Effector memory CD8-positive, alpha-beta T cell (primary cell): ENCODE measurements around the gene RNF130.

Experiments used
- ATAC-seq: fragments of 150-1000 bp; cut with Tn5 transposase; replicated peaks from 2 replicates; pipeline ENCODE4 v1.10.0; 2021; ENCODE audit warnings: mild to moderate bottlenecking, moderate library complexity
- DNase-seq, 3 experiments: peaks; one replicate each; pipeline ENCODE4 v3.0.0; 2021
- H3K27ac Mint-ChIP-seq, 2 donors: one replicate each; pipeline ENCODE4 v1.8.0; 2022; ENCODE audit warnings: mild to moderate bottlenecking in 2 of 2, mixed read lengths in 2 of 2, moderate library complexity in 2 of 2
- H3K27me3 Mint-ChIP-seq, 2 donors: one replicate each; pipeline ENCODE4 v1.8.0; 2022; ENCODE audit warnings: mixed read lengths in 2 of 2
- H3K36me3 Mint-ChIP-seq: one replicate; pipeline ENCODE4 v1.8.0; 2022; ENCODE audit warnings: mild to moderate bottlenecking, moderate library complexity, mixed read lengths; ENCODE audit not compliant: insufficient read depth
- H3K4me1 Mint-ChIP-seq, 2 donors: one replicate each; pipeline ENCODE4 v1.8.0; 2022; ENCODE audit warnings: low read depth in 2 of 2, mixed read lengths in 2 of 2
- H3K4me3 Mint-ChIP-seq, 2 donors: one replicate each; pipeline ENCODE4 v1.8.0; 2022; ENCODE audit warnings: mild to moderate bottlenecking in 2 of 2, mixed read lengths in 2 of 2, moderate library complexity in 2 of 2
- H3K9me3 Mint-ChIP-seq, 2 donors: one replicate each; pipeline ENCODE4 v1.8.0; 2022; ENCODE audit warnings: mixed read lengths in 2 of 2
- total RNA-seq, 9 experiments: gene quantifications; one replicate each; lab custom pipeline; 2026; lab: John Stamatoyannopoulos, UW

The RNF130 gene, protein sequence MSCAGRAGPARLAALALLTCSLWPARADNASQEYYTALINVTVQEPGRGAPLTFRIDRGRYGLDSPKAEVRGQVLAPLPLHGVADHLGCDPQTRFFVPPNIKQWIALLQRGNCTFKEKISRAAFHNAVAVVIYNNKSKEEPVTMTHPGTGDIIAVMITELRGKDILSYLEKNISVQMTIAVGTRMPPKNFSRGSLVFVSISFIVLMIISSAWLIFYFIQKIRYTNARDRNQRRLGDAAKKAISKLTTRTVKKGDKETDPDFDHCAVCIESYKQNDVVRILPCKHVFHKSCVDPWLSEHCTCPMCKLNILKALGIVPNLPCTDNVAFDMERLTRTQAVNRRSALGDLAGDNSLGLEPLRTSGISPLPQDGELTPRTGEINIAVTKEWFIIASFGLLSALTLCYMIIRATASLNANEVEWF
- 9.4 to 44.9 (median 24.1) reads per million in 9 experiments for total RNA-seq

DNA sequence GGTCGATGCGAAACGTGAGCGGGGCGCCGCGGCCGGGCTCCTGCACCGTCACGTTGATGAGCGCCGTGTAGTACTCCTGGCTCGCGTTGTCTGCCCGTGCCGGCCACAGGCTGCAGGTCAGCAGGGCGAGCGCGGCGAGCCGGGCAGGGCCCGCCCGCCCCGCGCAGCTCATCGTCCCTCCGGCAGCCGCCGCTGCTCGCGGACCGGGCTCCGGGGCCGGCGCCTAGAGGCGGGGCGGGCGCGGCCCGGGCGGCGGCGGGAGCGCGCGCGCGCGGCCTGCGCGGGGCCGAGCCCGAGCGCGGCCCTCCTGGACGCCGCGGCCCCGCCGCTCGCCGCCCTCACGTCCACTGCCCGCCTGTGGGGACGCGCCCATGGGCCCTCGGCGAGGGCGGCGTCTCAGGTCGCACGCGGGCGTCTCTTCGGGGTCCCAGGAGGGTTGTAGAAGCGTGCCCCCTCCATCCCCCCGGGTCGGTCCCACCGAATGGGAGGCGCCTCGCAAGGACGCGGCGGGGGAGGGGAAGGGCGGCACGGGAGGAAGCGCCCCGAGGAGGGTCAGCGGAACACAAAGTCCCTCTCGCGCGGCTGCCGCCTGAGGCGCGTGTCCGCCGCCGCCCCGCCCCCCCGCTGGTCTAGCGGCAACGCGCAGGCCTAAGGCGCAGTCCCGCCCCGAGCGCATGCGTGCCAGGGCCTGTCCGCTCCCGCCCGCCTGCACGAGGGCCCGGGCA is at the start of gene RNF130:
Gene RNF130, minus strand, starts transcription at position 229 of the 725 bp plus-strand sequence. Its CDS starts 57 bp downstream, at position 172.
- H3K4me3 Mint-ChIP-seq: peak within 1 kb of the TSS; percentile 83 to 86
- peaks cover 16% of the 10 kb centered on the region for H3K36me3 Mint-ChIP-seq
- DNase-seq: peak; percentile 75 to 82 (median 79)
- peak within 1 kb of the TSS; percentile 83 to 87 for H3K27ac Mint-ChIP-seq
- no peaks in the 10 kb centered on the region for H3K9me3 Mint-ChIP-seq
- H3K4me1 Mint-ChIP-seq: peaks cover 23 to 26% of the 10 kb centered on the region in 2 donors
- ATAC-seq: peak; percentile 77
- peaks cover 0 to 4% of the 10 kb centered on the region in 2 donors for H3K27me3 Mint-ChIP-seq

DNA sequence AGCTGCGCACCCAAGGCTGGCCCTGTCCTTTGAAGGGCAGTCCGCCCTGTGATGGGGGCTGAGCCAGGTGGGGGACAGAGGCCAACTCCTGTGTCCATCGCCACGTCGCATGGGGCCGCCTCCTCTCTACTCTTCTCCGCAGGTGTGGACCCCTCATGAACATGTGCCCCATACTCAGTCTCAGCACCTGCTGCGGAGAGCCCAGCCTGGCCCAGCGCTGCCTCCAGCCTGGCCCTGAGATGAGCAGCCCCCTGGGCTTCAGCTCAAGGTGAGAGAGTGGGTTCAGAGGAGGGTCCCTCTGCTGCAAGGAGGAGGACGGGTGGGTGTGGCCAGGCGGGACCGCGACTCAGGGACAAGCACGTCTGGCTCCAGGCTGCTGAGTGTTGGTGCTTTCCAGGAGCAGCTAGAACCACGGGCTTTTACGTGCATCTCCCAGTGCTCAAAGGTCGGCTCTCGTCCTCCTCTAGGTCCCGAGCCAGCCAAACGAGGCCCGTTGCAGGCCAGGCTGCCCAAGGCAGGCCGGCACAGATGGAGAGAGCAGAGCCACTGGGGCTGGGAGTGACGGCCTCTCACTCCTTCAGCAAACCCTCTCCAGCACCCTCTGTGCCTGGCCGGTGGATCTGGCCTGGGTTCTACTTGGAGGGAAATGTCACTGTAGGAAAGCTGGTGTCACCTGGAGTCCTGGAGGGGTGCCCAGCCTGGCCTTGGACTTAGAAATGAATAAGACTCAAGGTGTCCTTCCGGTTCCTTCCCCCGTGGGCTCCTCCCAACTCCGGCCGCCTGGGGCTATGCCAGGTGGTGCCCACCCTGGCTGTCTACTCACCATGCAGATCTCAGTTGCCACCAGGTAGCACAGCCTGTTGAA is 48.9 kb upstream of the RNF130 start:
- H3K4me1 Mint-ChIP-seq: no peaks in the 10 kb centered on the region

GRCh38 chr5:180119903-180120236 is 48.3 kb upstream of the RNF130 start:
- DNase-seq: no peak
- Mint-ChIP-seq H3K27me3 (peaks cover 6 to 52% of the 10 kb centered on the region in 2 donors), H3K4me3 (no peak overlapping the region), H3K36me3 (peaks cover 3% of the 10 kb centered on the region), H3K9me3 (no peaks in the 10 kb centered on the region), H3K4me1 (no peaks in the 10 kb centered on the region), H3K27ac (no peak overlapping the region)
- ATAC-seq: no peak

More for the DNA sequence above, 48.9 kb upstream of the RNF130 start:
- peaks cover 9 to 58% of the 10 kb centered on the region in 2 donors for H3K27me3 Mint-ChIP-seq
- peaks cover 3% of the 10 kb centered on the region for H3K36me3 Mint-ChIP-seq
- DNase-seq (no peak), ATAC-seq (no peak)
- no peak overlapping the region for H3K4me3 Mint-ChIP-seq
- no peak overlapping the region for H3K27ac Mint-ChIP-seq
- H3K9me3 Mint-ChIP-seq: no peaks in the 10 kb centered on the region

- ATAC-seq: no peak
Measured at GRCh38 chr5:180119031-180119902, 47.7 kb upstream of the RNF130 start.

GRCh38 chr5:180118391-180118791 is 46.8 kb upstream of the RNF130 start:
- H3K4me1 Mint-ChIP-seq: no peaks in the 10 kb centered on the region
- H3K36me3 Mint-ChIP-seq: peaks cover 3% of the 10 kb centered on the region
- H3K27me3 Mint-ChIP-seq: peaks cover 6 to 43% of the 10 kb centered on the region in 2 donors
- H3K4me3 Mint-ChIP-seq: no peak overlapping the region
- H3K27ac Mint-ChIP-seq: no peak overlapping the region
- DNase-seq (no peak), ATAC-seq (no peak)
- no peaks in the 10 kb centered on the region for H3K9me3 Mint-ChIP-seq

More at GRCh38 chr5:180119031-180119902, 47.7 kb upstream of the RNF130 start:
- Mint-ChIP-seq H3K4me3 (no peak overlapping the region), H3K27me3 (peaks cover 6 to 46% of the 10 kb centered on the region in 2 donors), H3K36me3 (peaks cover 3% of the 10 kb centered on the region), H3K9me3 (no peaks in the 10 kb centered on the region), H3K27ac (no peak overlapping the region), H3K4me1 (no peaks in the 10 kb centered on the region)
- DNase-seq: no peak

- Mint-ChIP-seq H3K27ac (no peak overlapping the region), H3K4me3 (no peak overlapping the region), H3K36me3 (peaks cover 3% of the 10 kb centered on the region), H3K9me3 (no peaks in the 10 kb centered on the region), H3K27me3 (peaks cover 6 to 44% of the 10 kb centered on the region in 2 donors), H3K4me1 (no peaks in the 10 kb centered on the region)
- DNase-seq: no peak
- ATAC-seq: no peak
Measured at GRCh38 chr5:180117000-180117725, 45.6 kb upstream of the RNF130 start.

- no peak for ATAC-seq
Measured at GRCh38 chr5:180116077-180116999, 44.8 kb upstream of the RNF130 start.

GRCh38 chr5:180115326-180116076 is 43.9 kb upstream of the RNF130 start:
- Mint-ChIP-seq H3K36me3 (peaks cover 4% of the 10 kb centered on the region), H3K4me1 (no peaks in the 10 kb centered on the region), H3K4me3 (no peak overlapping the region), H3K27ac (no peak overlapping the region), H3K9me3 (no peaks in the 10 kb centered on the region), H3K27me3 (peaks cover 0 to 41% of the 10 kb centered on the region in 2 donors)
- DNase-seq: no peak
- no peak for ATAC-seq

More at GRCh38 chr5:180116077-180116999, 44.8 kb upstream of the RNF130 start:
- H3K27ac Mint-ChIP-seq: no peak overlapping the region
- peaks cover 3% of the 10 kb centered on the region for H3K36me3 Mint-ChIP-seq
- peaks cover under 1 to 40% of the 10 kb centered on the region in 2 donors for H3K27me3 Mint-ChIP-seq
- no peaks in the 10 kb centered on the region for H3K9me3 Mint-ChIP-seq
- no peak for DNase-seq
- H3K4me1 Mint-ChIP-seq: no peaks in the 10 kb centered on the region
- no peak overlapping the region for H3K4me3 Mint-ChIP-seq

DNA sequence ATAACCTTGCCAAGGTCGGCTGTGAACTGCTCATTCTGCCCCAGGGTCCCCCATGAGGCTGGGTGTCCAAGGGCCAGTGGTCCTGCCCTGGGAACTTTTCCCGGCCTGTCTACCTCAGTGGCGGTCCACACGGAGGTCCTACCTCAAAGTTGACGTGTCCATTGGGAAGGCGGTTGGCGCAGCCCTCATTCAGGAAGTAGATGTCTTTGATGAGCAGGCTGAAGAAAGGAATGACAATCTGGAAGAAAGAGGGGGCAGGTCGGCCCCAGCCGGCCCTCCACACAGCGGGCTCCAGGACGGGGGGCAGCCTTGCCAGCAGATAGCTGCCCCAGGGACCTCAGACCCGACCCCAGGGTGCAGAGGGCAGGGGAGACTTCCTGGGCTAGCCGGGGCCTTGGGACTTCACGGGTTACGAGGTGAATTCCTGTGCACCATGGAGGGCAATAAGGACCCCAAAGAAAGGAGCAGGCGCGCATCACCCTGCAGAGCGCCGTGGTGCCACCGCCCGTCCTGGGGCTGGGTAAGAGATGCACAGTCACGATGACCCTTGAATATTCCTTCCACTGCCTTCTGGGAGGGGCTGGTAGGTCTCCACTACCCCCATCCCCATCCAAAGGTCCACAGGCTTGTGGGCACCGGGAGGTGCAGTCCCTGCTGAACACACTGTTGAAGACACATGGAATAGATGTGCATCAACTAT is 42.9 kb upstream of the RNF130 start:
- H3K4me1 Mint-ChIP-seq: no peaks in the 10 kb centered on the region
- H3K9me3 Mint-ChIP-seq: no peaks in the 10 kb centered on the region
- H3K36me3 Mint-ChIP-seq: peaks cover 5% of the 10 kb centered on the region
- no peak for DNase-seq
- no peak for ATAC-seq
- H3K27ac Mint-ChIP-seq: no peak overlapping the region
- H3K4me3 Mint-ChIP-seq: no peak overlapping the region
- peaks cover 0 to 41% of the 10 kb centered on the region in 2 donors for H3K27me3 Mint-ChIP-seq

DNA sequence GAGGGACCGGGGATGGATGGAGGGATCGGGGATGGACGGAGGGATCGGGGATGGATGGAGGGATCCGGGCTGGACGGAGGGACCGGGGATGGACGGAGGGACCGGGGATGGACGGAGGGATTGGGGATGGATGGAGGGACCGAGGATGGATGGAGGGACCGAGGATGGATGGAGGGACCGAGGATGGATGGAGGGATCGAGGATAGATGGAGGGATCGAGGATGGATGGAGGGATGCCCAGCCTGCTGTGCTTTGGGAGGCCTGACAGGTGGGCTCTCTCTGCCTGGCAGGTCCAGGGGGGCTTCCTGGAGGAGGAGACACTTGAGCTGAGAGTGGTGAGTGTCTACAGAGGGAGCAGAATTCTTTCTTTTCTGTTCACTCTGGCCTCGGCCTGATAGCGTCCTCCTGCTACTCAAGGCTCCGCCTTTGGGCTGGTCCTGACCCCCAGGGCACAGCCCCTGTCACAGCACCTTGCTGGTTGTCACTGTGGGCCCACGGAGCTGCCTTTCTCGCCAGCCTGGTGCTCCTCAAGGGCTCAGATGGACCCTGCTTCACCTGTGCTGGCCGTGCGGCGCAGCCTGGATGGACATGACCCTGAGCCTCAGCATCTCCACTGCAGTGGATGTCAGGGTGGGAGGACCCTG is 42.2 kb upstream of the RNF130 start:
- Mint-ChIP-seq H3K9me3 (no peaks in the 10 kb centered on the region), H3K27me3 (peaks cover under 1 to 41% of the 10 kb centered on the region in 2 donors), H3K4me1 (no peaks in the 10 kb centered on the region), H3K27ac (no peak overlapping the region), H3K4me3 (no peak overlapping the region), H3K36me3 (peaks cover 5% of the 10 kb centered on the region)
- ATAC-seq (no peak), DNase-seq (no peak)
